C4-2B (cell line): ENCODE data around the gene FHIT.

Source experiments
- H3K27ac ChIP-seq: fragments of 450-650 bp; 2 replicates; pipeline ENCODE4 v1.5.1; 2017
- ZFX ChIP-seq: fragments of 450-650 bp; IDR thresholded peaks from 2 replicates; pipeline ENCODE4 v1.6.1; 2017
- TF ChIP-seq, protein P1 (sequence below): fragments of 450-650 bp; conservative IDR thresholded peaks from 2 replicates; pipeline ENCODE4 v1.5.1; 2017; ENCODE audit warnings: mild to moderate bottlenecking

The FHIT gene

GRCh38 chr3:60707452-60708020 lies 543.7 kb downstream of the FHIT start:
- TF ChIP-seq, protein P1, sequence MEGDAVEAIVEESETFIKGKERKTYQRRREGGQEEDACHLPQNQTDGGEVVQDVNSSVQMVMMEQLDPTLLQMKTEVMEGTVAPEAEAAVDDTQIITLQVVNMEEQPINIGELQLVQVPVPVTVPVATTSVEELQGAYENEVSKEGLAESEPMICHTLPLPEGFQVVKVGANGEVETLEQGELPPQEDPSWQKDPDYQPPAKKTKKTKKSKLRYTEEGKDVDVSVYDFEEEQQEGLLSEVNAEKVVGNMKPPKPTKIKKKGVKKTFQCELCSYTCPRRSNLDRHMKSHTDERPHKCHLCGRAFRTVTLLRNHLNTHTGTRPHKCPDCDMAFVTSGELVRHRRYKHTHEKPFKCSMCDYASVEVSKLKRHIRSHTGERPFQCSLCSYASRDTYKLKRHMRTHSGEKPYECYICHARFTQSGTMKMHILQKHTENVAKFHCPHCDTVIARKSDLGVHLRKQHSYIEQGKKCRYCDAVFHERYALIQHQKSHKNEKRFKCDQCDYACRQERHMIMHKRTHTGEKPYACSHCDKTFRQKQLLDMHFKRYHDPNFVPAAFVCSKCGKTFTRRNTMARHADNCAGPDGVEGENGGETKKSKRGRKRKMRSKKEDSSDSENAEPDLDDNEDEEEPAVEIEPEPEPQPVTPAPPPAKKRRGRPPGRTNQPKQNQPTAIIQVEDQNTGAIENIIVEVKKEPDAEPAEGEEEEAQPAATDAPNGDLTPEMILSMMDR = no peak
- no peak for TF ChIP-seq ZFX
- H3K27ac ChIP-seq = no peak overlapping the region

DNA sequence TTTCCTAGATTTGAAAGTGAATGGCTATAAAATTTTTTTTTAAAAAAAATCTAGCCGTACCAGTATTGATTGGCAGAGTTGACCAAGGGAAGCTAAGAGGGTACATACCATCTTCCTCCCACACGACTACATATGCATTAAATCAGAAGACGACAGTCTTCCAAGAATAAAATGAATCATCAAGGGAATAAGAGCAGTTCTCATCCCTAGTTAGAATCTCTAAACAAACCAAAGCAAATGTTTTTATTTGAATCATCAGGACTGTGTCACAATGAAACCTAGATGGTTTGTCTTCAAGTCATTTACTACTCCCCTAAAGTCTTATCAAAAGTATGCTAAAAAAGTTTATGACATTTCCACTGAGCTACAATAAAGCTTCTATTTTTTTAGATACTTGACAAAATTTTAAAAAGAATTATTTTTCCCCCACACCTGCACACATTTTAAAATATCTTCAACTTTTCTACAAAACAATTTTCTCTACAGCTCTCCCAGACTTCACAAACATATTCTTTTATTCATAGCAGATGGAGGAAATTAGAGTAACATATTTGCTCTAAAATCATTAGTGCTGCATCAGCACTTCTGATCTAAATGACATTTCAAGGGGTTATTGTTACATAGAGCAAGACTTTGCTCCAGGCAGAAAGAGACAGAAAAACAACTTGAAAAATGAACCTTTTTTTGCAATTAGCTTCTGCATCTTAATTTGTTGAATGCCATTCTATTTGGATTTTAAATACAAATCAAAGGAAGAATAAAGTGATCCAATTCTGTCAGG lies 547.1 kb downstream of the FHIT start:
- TF ChIP-seq, protein P1 = no peak
- TF ChIP-seq ZFX = no peak
- H3K27ac ChIP-seq = no peak overlapping the region

DNA sequence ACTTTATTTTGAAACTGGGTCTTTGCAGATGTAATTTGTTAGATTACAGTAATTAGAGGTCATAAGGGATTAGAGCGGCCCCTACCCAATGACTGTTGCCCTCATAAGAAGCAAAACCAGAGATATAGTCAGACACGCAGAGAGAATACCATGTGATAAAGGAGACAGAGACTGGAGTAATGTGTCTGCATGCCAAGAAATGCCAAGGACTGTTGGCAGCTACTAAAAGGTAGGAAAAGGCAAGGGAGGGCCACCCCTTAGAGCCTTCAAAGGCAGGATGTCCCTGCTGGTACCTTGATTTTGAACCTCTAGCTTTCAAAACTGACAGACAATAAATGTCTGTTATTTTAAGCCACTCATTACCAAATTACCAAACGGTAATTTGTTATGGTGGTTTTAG lies 548.2 kb downstream of the FHIT start:
- TF ChIP-seq ZFX = no peak
- TF ChIP-seq, protein P1 = no peak
- H3K27ac ChIP-seq = no peak overlapping the region

GRCh38 chr3:60698117-60698516 lies 553.1 kb downstream of the FHIT start:
- no peak overlapping the region for H3K27ac ChIP-seq
- no peak for TF ChIP-seq ZFX
- TF ChIP-seq, protein P1 = no peak

GRCh38 chr3:60697132-60697531 lies 554.1 kb downstream of the FHIT start:
- no peak overlapping the region for H3K27ac ChIP-seq
- TF ChIP-seq ZFX = no peak
- TF ChIP-seq, protein P1 = no peak

DNA sequence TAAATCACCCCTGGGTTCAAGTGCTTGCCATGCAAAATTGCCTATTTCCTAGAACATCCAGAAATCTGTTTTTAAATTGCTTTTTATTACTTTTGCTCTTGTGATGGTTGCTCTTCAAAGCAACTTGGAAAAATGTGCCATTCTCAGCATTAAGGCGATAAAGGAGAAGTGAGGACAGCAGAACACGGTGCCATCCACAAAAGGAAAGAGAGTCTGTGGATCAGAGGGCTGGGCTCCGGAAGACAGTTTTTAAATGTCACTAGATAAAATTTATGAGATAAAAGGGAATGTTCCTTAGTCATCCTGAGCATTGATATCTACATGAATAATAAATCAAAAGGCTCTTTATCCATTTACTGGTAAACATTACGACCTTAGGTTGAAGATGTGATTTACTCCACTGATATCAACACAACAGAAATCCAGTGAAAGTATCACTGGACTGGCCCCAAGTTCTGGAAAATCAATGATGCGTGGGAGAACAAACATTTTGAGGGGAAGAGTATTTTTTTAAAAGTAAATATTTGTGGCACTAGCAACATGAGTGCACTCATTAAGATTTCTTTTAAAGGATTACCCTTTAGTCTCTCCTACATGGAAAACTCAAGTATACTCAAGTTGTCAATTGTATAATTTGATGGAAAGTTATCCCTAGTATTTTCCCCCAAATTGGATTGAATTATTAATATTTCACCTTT lies 554.7 kb downstream of the FHIT start:
- no peak overlapping the region for H3K27ac ChIP-seq
- TF ChIP-seq ZFX = no peak
- TF ChIP-seq, protein P1 = no peak

DNA sequence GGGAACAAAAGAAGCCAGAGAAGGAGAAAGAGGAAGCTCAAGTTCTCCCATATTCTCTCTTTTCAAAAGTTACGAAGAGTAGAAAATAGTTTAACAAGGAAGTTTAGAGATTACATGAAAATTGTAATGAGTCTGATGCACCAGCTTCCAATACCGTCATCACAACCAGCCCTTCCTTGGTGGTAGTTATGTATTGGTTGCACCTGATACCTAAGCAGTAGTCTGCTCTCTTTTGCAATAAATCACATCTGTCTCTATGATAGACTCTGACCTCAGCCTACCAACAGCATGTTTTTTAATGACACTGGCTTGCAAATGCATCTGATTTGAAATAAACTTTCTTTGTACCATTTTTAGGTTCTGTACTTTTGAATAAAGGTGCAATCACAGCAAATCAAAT lies 575.8 kb downstream of the FHIT start:
- no peak for TF ChIP-seq ZFX
- TF ChIP-seq, protein P1 = no peak
- no peak overlapping the region for H3K27ac ChIP-seq
